Ureter (tissue), 1 donor: ENCODE measurements around the gene LFNG. TPM values are rescaled to one million over a fixed set of nuclear protein-coding genes. Genes with fewer than 3 reads are reported as not detected.

Experiments
- DNase-seq: peaks from one replicate; pipeline ENCODE4 v3.0.0-alpha.2; 2020; ENCODE audit warnings: low spot score
- total RNA-seq: library from RNA; stranded (reverse); gene quantifications from one replicate; pipeline ENCODE4 v1.2.4, GENCODE V29; 2023
- donor health status: DM: yes; HTN: yes; CAD: no.

LFNG gene
- 22.5 TPM for total RNA-seq

GRCh38 chr7:2519119-2519930, at the start of gene LFNG:
Gene LFNG, plus strand, starts transcription at chr7:2519774. Its CDS starts 88 bp downstream, at chr7:2519862.
- peak; percentile 83 for DNase-seq

- DNase-seq: no peak
Observed at GRCh38 chr7:2470204-2471021, 49.2 kb upstream of the LFNG start.

GRCh38 chr7:2471022-2471329, 48.6 kb upstream of the LFNG start:
- DNase-seq: no peak

- peak; percentile 69 for DNase-seq
Observed at GRCh38 chr7:2471396-2471795, 48.2 kb upstream of the LFNG start.

GRCh38 chr7:2472739-2473138, 46.8 kb upstream of the LFNG start:
- no peak for DNase-seq

- no peak for DNase-seq
Observed at GRCh38 chr7:2473496-2474180, 45.9 kb upstream of the LFNG start.

GRCh38 chr7:2474224-2474623, 45.4 kb upstream of the LFNG start:
- no peak for DNase-seq

GRCh38 chr7:2474813-2475677, 44.5 kb upstream of the LFNG start:
- no peak for DNase-seq

- DNase-seq: no peak
Observed at GRCh38 chr7:2475678-2476015, 43.9 kb upstream of the LFNG start.

- DNase-seq: no peak
Observed at GRCh38 chr7:2476298-2476697, 43.3 kb upstream of the LFNG start, which contains the start of gene GRIFIN. Gene GRIFIN, minus strand, starts transcription at chr7:2476398. Its CDS starts 15 bp downstream, at chr7:2476383.

- DNase-seq: no peak
Observed at GRCh38 chr7:2476776-2477446, 42.7 kb upstream of the LFNG start.

- no peak for DNase-seq
Observed at GRCh38 chr7:2477447-2478398, 41.9 kb upstream of the LFNG start.

GRCh38 chr7:2478399-2478785, 41.2 kb upstream of the LFNG start:
- no peak for DNase-seq

- no peak for DNase-seq
Observed at GRCh38 chr7:2478800-2479199, 40.8 kb upstream of the LFNG start.

GRCh38 chr7:2479276-2480069, 40.1 kb upstream of the LFNG start:
- DNase-seq: no peak

- no peak for DNase-seq
Observed at GRCh38 chr7:2480070-2480408, 39.5 kb upstream of the LFNG start.

GRCh38 chr7:2481195-2481594, 38.4 kb upstream of the LFNG start:
- DNase-seq: no peak

GRCh38 chr7:2482725-2483451, 36.7 kb upstream of the LFNG start:
- DNase-seq: no peak

- no peak for DNase-seq
Observed at GRCh38 chr7:2483494-2483893, 36.1 kb upstream of the LFNG start.
